GM18861 (cell line): ENCODE results near the gene ACE.

Experiments
- ATAC-seq: cut with Tn5 transposase; IDR thresholded peaks from one replicate; pipeline ENCODE4 v1.9.1; 2021; ENCODE audit not compliant: unreplicated experiment

ACE gene

DNA sequence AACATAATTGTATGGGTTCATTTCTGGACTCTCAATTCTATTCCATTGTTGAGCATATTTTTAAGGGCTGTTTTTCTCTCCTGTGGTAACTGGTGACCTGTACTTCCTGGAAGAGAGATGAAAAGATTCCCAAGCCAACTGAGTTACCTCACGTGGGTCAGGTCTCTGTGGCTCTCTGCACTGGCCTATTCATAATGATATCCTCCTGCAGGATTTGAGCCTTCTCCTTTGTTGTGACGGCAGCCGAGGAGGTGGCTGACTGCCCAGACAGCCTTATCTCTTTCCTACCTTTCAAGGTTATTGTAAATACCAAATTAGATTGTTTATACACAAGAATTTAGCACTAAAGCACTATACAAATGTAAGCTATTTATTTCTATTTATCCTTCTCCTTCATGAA, 2.7 kb upstream of the ACE start:
- no peak for ATAC-seq

GRCh38 chr17:63474586-63475460, 2.0 kb upstream of the ACE start:
- no peak for ATAC-seq

GRCh38 chr17:63475491-63476412, 1.1 kb upstream of the ACE start:
- no peak for ATAC-seq

GRCh38 chr17:63476459-63476853, 405 bp upstream of the ACE start:
- no peak for ATAC-seq

DNA sequence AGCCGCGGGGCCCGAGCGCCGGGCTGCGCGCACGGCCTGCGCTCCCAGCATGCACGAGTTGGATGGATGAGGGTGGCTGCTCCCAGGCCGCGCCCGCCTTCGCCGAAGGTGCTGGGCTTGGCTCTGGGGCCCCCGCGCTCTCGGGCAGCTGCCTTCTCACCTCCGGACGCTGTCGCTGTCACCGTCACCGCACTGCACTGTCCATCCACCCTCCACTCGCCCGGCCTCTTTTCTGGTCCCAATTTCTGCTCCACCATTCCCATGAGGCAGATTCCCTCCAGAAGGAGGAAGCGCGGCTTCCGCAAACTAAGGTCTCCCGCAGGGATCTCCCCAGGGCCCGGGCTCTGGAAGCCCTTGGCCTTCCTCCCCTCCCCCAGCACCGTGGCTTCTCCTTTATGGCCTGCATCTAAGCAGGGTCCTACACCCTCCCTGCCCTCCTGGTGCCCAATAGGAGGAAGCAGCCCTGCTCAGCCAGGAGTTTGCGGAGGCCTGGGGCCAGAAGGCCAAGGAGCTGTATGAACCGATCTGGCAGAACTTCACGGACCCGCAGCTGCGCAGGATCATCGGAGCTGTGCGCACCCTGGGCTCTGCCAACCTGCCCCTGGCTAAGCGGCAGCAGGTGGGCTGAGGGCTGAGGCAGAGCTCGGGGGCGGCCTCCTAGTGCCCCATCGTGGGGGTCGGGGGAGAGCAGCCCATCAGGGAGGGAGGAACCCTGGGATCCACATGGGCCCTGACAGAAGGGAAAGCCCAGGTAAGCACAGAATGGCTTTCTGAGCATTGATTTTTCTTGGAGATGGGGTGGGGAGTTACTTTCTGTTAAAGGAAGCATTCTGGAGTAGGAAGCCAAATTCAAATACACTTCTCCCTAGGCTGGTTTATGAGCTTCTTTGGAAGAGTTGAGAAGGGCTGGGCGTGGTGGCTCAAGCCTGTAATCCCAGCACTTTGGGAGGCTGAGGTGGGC, 899 bp downstream of the ACE start:
- ATAC-seq, result no peak

- peak; percentile 63 for ATAC-seq
Measured at GRCh38 chr17:63478814-63479494, 2.1 kb downstream of the ACE start.

GRCh38 chr17:63479495-63480184, 2.8 kb downstream of the ACE start:
- no peak for ATAC-seq

DNA sequence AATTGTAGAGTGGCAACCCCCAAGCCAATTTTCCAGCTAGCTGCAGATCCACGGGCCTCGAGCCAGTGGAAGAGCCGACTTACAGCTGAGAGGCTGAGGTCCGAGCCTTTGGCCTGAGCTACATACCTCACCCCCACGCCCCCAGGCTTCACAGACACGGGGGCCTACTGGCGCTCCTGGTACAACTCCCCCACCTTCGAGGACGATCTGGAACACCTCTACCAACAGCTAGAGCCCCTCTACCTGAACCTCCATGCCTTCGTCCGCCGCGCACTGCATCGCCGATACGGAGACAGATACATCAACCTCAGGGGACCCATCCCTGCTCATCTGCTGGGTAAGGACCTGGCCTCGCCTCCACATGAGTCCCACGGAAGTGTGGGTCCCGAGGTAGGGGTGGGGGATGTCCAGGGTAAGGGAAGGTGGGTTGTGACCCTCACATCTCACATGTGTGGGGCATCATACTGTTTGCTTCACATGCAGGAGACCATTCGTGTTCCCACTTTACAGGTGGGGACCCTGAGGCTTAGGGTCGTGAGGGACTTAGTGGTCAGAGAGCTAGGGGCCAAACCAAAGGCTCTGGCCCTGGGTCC, 3.4 kb downstream of the ACE start:
- ATAC-seq, result no peak

GRCh38 chr17:63480826-63481487, 4.1 kb downstream of the ACE start:
- ATAC-seq, result no peak

DNA sequence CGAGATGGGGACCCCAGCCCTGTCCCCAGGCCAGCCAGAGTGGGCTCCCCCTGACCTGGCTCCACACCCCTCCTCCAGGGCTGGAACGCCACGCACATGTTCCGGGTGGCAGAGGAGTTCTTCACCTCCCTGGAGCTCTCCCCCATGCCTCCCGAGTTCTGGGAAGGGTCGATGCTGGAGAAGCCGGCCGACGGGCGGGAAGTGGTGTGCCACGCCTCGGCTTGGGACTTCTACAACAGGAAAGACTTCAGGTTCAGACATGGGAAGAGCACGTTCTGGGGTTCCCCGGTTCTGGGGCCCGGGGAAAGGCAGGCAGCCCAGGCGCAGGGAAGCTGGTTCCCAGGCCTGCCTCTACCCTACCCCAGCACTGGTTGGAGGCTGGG, 4.6 kb downstream of the ACE start:
- no peak for ATAC-seq

- no peak for ATAC-seq
Measured at GRCh38 chr17:63482509-63482908, 5.6 kb downstream of the ACE start.

DNA sequence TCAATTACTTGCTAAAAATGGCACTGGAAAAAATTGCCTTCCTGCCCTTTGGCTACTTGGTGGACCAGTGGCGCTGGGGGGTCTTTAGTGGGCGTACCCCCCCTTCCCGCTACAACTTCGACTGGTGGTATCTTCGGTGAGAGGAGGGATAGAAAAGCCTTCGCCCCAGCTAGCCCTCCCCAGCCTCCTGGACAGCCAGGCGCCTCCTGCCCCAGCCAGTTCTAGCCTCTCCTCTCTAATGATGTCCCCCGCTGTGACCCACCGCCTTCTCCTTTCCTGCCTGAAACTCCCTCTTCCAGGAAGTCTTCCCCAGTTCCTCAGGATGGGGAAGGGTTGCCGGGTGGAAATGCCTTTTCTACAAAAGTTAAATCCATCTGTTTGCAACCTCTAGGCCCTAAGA, 6.2 kb downstream of the ACE start:
- no peak for ATAC-seq

DNA sequence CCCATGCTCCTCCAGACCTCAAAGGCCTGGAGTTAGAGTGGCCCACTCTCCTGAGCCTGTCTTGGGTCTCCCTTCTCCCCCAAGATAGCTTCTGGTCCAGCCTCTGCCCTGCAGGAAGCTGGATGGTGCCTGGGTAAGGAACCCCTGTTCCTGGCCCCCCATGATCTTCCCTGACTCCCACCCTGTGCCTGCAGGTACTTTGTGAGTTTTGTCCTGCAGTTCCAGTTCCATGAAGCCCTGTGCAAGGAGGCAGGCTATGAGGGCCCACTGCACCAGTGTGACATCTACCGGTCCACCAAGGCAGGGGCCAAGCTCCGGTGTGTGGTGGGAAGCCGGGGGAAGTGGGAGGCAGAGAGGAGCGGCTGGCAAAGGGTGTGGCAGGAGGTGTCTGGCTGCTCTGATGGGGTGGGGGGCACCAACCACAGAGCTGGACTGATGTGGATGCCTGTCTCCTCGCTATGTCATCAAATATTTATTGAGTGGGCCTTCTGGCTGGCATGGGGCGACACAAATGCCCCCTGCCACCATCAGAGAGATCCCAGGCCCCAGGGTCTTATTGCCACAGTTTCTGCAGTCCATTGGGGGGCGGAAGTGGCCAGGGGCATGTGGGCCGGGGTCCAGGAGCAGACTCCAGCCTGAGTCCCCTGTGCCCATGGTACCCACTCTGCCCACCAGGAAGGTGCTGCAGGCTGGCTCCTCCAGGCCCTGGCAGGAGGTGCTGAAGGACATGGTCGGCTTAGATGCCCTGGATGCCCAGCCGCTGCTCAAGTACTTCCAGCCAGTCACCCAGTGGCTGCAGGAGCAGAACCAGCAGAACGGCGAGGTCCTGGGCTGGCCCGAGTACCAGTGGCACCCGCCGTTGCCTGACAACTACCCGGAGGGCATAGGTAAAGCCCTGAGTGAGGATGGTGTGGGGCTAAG, 7.1 kb downstream of the ACE start:
- ATAC-seq, result no peak

- ATAC-seq, result no peak
Measured at GRCh38 chr17:63486317-63487013, 9.6 kb downstream of the ACE start.

DNA sequence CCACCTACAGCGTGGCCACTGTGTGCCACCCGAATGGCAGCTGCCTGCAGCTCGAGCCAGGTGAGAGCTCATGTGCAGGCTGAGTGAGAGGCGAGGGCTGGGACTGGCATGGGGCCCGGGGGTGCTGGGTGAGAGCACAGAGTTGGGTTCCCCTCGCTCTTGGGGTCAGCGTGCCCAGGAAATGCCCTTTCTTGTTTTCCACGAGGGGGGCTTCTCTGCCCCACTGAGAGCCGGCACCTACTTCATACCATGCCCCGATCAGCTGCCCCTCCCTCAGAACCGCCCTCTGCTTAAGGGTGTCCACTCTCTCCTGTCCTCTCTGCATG, 10.1 kb downstream of the ACE start:
- ATAC-seq, result no peak

DNA sequence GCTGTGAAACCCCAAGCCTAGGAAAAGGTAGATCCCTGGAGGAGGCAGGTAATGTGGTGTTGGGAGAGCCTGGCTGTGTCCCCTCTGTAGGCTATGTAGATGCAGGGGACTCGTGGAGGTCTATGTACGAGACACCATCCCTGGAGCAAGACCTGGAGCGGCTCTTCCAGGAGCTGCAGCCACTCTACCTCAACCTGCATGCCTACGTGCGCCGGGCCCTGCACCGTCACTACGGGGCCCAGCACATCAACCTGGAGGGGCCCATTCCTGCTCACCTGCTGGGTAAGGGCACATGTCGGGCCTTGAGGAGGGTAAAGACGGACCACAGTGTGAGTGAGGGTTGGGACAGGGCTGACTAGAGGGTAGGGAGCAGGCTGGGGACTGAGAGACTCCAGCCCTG, 12.0 kb downstream of the ACE start:
- no peak for ATAC-seq

GRCh38 chr17:63489291-63489690, 12.4 kb downstream of the ACE start:
- ATAC-seq, result no peak
